Skeletal muscle satellite cell (primary cell): Measurements from ENCODE around the gene DUSP5.

Experiments used
- H3K27me3 ChIP-seq: 2 replicates; pipeline ENCODE4 v1.7.0; 2013; ENCODE audit warnings: low read length; ENCODE audit not compliant: control insufficient read depth, insufficient read depth
- H3K36me3 ChIP-seq: 2 replicates; pipeline ENCODE4 v1.7.0; 2013; ENCODE audit warnings: mild to moderate bottlenecking, control low read depth, low read length; ENCODE audit not compliant: insufficient read depth
- H3K4me1 ChIP-seq: 2 replicates; pipeline ENCODE4 v1.7.0; 2013; ENCODE audit warnings: low read length; ENCODE audit not compliant: control insufficient read depth, insufficient read depth
- H3K4me2 ChIP-seq: 2 replicates; pipeline ENCODE4 v1.7.0; 2013; ENCODE audit warnings: mild to moderate bottlenecking, low read length
- H3K4me3 ChIP-seq: 2 replicates; pipeline ENCODE4 v1.7.0; 2013; ENCODE audit warnings: low read length
- H3K9ac ChIP-seq: 2 replicates; pipeline ENCODE4 v1.7.0; 2013; ENCODE audit warnings: mild to moderate bottlenecking, low read depth, low read length, moderate library complexity
- H3K9me3 ChIP-seq: replicated peaks from 2 replicates; pipeline ENCODE4 v1.7.0; 2013; ENCODE audit warnings: mild to moderate bottlenecking, control low read depth, low read length

The DUSP5 gene

DNA sequence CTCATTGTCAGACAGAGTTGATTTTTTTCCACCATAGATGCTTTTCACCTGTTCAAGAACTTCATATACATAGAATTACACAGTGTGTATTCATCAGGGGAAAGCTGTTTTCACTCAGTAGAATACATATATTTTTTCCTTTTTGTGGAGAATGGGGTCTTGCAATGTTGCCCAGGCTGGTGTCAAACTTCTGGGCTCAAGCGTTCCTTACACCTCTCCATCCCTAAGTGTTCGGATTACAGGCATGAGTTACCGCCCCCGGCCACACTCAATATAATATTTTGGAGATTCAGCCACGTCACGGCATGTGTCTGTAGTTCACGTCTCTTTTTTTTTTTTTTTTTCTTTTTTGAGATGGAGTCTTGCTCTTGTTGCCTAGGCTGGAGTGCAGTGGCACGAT, 62.3 kb downstream of the DUSP5 start:
- Histone ChIP-seq H3K36me3 (no peaks in the 10 kb centered on the region), H3K9me3 (no peaks in the 10 kb centered on the region), H3K4me1 (no peaks in the 10 kb centered on the region), H3K9ac (no peak overlapping the region), H3K27me3 (no peaks in the 10 kb centered on the region), H3K4me3 (no peak overlapping the region), H3K4me2 (no peak overlapping the region)
